ENCODE data around the gene HOXA9.

HOXA9 gene

DNA sequence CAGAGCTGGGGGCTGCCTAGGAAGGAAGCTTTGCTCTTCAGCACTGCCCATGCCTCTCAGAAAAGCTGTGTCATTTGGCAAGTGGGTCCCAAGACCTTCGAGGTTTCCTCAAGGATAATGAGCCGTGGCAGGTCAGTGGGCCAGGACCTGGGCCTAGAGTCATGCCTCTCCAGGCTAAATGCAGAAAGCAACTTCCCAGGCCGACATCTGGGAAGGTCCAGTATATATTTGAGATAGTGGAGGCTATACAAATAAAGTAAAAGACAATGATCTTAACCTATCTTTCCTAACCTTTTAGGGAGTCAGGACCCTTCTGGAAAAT is 11.1 kb upstream of the HOXA9 start:
- TF ChIP-seq, protein P1, sequence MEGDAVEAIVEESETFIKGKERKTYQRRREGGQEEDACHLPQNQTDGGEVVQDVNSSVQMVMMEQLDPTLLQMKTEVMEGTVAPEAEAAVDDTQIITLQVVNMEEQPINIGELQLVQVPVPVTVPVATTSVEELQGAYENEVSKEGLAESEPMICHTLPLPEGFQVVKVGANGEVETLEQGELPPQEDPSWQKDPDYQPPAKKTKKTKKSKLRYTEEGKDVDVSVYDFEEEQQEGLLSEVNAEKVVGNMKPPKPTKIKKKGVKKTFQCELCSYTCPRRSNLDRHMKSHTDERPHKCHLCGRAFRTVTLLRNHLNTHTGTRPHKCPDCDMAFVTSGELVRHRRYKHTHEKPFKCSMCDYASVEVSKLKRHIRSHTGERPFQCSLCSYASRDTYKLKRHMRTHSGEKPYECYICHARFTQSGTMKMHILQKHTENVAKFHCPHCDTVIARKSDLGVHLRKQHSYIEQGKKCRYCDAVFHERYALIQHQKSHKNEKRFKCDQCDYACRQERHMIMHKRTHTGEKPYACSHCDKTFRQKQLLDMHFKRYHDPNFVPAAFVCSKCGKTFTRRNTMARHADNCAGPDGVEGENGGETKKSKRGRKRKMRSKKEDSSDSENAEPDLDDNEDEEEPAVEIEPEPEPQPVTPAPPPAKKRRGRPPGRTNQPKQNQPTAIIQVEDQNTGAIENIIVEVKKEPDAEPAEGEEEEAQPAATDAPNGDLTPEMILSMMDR (conservative IDR thresholded peaks at IDR 0.05) = no peak
- H3K27ac ChIP-seq = peak overlapping the region; percentile 99

DNA sequence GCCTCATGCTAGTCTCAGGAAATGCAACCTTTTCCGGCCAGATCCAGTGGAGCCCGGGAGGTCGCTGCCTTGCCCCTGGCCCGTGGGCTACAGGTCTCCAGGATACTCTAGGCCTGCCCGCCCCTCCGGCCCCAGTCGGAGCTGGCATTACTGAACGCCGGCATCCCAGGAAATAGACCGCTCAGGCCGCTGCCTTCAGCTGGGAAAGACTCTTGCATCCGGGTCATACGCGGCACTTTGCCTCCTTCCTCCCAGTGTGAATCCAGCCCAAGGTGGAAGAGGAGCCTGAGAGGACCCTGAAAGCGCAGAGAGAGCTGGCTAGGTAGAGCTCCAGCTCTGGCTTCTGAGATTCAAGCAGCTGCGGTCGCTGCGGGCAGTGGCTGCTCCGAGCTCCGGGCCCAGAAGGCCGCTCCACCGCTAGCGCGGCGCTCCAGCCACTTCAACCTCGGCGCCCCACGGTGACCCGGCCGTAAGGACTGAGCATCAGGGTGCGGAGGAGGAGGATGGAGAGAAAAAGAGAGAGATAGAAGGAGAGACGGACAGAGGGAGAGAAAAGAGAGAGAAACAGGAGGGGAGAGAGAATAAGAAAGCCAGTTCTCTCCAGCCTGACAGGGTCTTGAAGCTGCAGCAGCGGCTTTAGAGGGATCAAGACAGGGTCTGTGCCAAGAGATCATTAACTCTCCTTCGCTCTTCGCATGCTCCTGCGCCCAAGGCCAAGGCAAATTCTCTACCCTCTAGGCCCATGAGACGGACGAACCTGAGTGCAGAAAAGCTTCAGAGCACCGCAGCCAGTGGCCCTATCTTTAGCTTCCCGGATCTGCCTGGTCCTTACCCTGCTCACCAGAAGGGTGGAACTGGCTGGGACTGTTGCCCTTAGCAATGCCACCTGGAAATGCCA is 10.5 kb upstream of the HOXA9 start:
- peak overlapping the region; percentile 99 for H3K27ac ChIP-seq
- TF ChIP-seq, protein P1 (conservative IDR thresholded peaks at IDR 0.05) = no peak

DNA sequence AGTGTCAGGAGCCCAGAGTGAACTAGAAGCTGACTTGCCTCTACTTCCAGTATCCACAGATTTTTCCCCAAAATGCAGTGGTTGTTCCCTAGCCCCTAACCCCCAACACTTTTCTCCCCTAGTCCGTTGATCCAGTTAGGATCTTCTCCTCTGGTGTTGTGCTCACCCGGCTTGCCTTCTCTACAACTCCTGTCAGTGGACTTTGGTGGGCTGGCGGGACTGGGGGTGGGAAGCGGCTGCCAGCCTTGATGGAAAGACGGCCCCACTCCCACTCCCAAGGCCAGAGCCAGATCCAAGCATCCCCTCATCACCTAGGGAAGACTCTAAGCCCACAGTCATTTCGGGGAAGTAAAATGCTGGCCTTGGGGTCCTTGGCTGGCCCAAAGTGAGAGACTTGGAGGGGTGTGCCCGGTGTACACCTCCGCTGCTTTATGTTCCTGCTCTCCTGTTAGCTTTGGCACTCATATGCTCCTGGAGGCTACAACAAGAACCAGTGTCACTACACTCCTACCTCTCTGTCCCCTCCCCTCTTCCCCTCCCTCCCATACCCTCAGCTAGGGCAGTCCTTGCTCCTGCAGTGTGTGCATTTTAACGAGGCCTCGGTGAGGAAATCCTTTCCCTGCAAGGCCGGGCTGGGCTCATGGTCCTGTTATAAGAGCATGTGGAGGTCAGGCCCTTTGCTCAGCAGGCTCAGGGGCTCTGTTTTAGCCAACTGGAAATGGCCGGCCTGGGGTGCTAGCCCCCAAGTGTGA is 9.7 kb upstream of the HOXA9 start:
- TF ChIP-seq, protein P1 (conservative IDR thresholded peaks at IDR 0.05) = no peak
- peak overlapping the region; percentile 99 for H3K27ac ChIP-seq

DNA sequence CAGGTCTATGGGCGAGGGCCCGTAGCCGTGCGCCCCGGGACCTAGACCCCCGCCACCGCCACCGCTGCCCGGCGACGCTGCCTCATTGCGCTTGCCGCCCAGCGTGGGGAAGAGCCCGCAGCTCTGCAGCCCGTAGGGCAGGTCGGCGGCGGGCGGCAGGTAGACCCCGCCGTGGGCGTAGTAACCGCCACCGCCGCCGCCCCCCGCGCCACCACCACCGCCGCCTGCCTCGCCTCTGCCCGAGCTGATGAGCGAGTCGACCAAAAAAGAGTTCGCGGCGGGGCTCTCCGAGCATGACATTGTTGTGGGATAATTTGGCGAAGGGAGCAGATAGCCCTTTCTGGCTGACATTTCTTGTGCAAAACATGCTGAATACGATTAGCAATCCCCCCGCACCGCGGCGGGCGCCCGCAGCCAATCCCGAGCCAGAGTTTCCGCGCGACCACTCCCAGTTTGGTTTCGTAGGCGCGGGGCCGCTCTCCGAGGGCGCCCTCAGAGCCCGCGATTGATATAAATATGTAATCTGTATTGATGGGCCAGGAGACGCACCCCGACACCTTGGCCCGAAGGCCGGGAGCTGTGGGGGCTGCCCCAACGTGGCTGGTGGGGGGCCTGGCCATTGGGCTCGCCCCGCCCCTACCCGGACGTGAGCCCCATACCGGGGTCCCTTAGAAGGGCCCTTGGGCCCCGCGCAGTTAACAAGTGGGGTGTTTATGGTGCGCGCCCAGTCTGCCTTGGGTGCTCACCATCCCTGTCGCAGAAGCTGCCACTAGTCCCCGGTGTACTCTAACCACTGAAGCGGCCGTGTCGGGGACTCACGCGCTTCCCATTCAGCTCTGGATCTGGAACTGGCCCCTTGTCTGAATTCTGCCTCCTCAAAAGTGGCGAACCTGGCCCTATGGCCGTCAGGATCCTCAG is 8.9 kb upstream of the HOXA9 start, which contains the start of gene HOXA10:
Gene HOXA10 (minus strand): TSS at position 365 of the 918 bp plus-strand sequence. CDS start 14 bp downstream, at position 351.
- H3K27ac ChIP-seq = peak within 1 kb of the TSS; percentile 99
- TF ChIP-seq, protein P1 (conservative IDR thresholded peaks at IDR 0.05) = no peak

DNA sequence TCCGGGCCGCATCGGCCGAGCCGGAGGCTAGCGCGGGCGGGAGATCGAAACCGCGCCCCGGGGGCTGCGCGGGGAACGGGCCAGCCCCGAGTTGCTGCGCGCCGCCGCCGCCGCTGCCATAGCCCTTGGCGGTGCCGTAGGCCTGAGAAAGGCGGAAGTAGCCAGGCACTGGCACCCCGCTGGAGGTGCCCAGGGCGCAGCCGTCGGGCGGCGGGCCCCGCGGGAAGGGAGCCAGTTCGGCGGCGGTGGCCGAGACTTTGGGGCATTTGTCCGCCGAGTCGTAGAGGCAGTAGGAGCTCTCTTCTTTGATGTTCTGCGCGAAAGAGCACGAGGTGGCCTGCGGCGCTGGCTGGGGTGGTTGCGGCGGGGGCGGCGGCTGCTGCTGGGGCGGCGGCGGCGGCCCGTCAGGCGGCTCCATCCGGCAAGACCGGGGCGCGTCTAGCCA is 8.2 kb upstream of the HOXA9 start:
- TF ChIP-seq, protein P1 (conservative IDR thresholded peaks at IDR 0.05) = no peak

DNA sequence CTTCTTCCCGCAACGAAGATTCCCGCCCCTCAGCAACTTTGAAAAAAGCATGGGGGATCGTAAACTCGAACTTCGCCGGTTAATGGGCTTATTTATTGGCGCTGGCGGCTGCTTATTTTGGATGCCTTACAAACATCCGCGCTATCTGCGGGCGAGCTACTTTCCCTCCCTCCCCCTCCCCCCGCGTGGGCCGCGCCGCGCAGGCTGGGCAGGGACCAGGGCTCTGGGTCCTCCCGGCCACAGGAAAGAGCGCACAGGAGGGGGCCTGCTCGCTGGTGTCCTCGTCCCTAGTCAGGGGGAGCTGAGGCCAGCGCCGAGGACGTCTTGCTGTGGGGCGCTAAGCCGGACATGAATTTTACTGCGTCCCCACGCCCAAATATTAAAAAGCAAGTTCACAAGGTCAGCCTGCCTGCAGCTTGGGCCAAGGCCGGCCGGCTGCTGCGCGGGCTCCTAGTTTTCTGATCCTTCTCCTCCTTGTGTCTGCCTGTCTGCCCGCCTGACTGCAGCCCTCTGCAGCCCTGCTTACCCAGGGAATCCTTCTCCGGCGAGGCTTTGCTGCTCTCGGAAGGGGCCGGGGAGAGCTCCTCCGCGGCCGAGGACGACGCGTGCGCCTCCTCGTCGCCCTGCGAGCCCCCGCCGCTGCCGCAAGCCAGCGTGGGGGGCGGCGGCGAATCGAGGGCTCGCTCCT is 7.6 kb upstream of the HOXA9 start:
- peak overlapping the region; percentile 99 for H3K27ac ChIP-seq

More for the DNA sequence above, 8.2 kb upstream of the HOXA9 start:
- H3K27ac ChIP-seq = peak overlapping the region; percentile 99

More for the DNA sequence above, 7.6 kb upstream of the HOXA9 start:
- TF ChIP-seq, protein P1 (conservative IDR thresholded peaks at IDR 0.05) = no peak
